Panc1 (cell line): ENCODE data around the gene SH3PXD2A. TPM values are rescaled to one million over a fixed set of nuclear protein-coding genes. Genes with fewer than 3 reads are reported as not detected.

Experiments used
- ATAC-seq: fragments of 200-7000 bp; cut with Tn5 transposase; 2 replicates; pipeline ENCODE4 v1.9.1; 2020; ENCODE audit warnings: mild to moderate bottlenecking, moderate library complexity
- BruUV-seq: library from RNA; stranded (reverse); fragments of 400-500 nt; replicated peaks from 2 replicates; lab custom pipeline; 2021; lab: Mats Ljungman, UMichigan
- CTCF ChIA-PET: fragments of 300-600 bp; sonication (Branson Sonifier 250); formaldehyde crosslinking; loops from one replicate; lab custom pipeline; 2022; ENCODE audit warnings: antibody characterized with exemption; lab: Charles Lee
- POLR2A ChIA-PET: fragments of 300-600 bp; sonication (Branson Sonifier 250); formaldehyde crosslinking; loops from one replicate; lab custom pipeline; 2022; ENCODE audit warnings: antibody characterized with exemption; lab: Charles Lee
- DNase-seq: peaks from one replicate; pipeline ENCODE4 v3.0.0-alpha.2; 2010; ENCODE audit warnings: low read depth, low spot score
- H3K27ac ChIP-seq: 2 replicates; pipeline ENCODE4 v1.5.1; 2011; ENCODE audit warnings: mild to moderate bottlenecking, low read length, inconsistent platforms
- H3K27me3 ChIP-seq: fragments of 200-500 bp; sonication (Bioruptor generic); 2 replicates; pipeline ENCODE4 v1.6.0; 2014; ENCODE audit warnings: low read length, inconsistent platforms; ENCODE audit not compliant: control insufficient read depth, insufficient read depth
- H3K36me3 ChIP-seq: fragments of 200-500 bp; sonication (Bioruptor generic); 2 replicates; pipeline ENCODE4 v1.5.1; 2014; ENCODE audit warnings: inconsistent platforms, mild to moderate bottlenecking, low read length, moderate library complexity; ENCODE audit not compliant: control insufficient read depth, insufficient read depth
- H3K4me1 ChIP-seq: 2 replicates; pipeline ENCODE4 v1.5.1; 2011; ENCODE audit warnings: inconsistent platforms, mild to moderate bottlenecking, low read length, moderate library complexity; ENCODE audit not compliant: control insufficient read depth, insufficient read depth
- H3K4me3 ChIP-seq, 2 experiments: 2 replicates each; pipeline ENCODE4 v1.5.1; 2011 to 2012; ENCODE audit warnings: low read depth in 2 of 2, low read length in 2 of 2, mild to moderate bottlenecking in 2 of 2, inconsistent platforms in 1 of 2, moderate library complexity in 1 of 2
- H3K9me3 ChIP-seq: fragments of 200-500 bp; sonication (Bioruptor generic); 2 replicates; pipeline ENCODE4 v1.5.1; 2014; ENCODE audit warnings: low read depth, mild to moderate bottlenecking, inconsistent platforms, low read length, moderate library complexity; ENCODE audit not compliant: control insufficient read depth, insufficient read depth
- POLR2AphosphoS5 ChIP-seq: IDR thresholded peaks from 2 replicates; pipeline ENCODE4 v1.6.1; 2012; ENCODE audit warnings: mild to moderate bottlenecking, low read depth, low read length, moderate library complexity
- SIN3A ChIP-seq: IDR thresholded peaks from 2 replicates; pipeline ENCODE4 v1.6.1; 2012; ENCODE audit warnings: low read depth, mild to moderate bottlenecking, low read length, moderate library complexity, borderline replicate concordance; ENCODE audit not compliant: insufficient read depth
- TCF7L2 ChIP-seq: IDR thresholded peaks from 2 replicates; pipeline ENCODE4 v1.6.1; 2011; ENCODE audit warnings: mild to moderate bottlenecking, low read depth, low read length, inconsistent platforms
- in situ Hi-C: cut with HindIII; loops from 2 replicates; pipeline ENCODE4 v1.10.0; 2016; ENCODE audit warnings: low sequenced_read_pairs, low pct_unique_long_range_greater_than_20kb
- intact Hi-C: fragments of 100-400 bp; cut with micrococcal nuclease; formaldehyde crosslinking; loops from one replicate; pipeline ENCODE4 v1.10.0; 2022; ENCODE audit not compliant: unreplicated experiment
- total RNA-seq: library from RNA; stranded (reverse); gene quantifications from one replicate; pipeline ENCODE4 v1.2.1, GENCODE V29; 2021; ENCODE audit not compliant: unreplicated experiment
- TF ChIP-seq, protein P1 (sequence below): fragments of 450-650 bp; IDR thresholded peaks from 2 replicates; pipeline ENCODE4 v1.5.1; 2017; ENCODE audit warnings: mild to moderate bottlenecking
- TF ChIP-seq, protein P2 (sequence below), 2 experiments: IDR thresholded peaks; 2 replicates each; pipeline ENCODE4 v1.6.1; 2011 to 2012; ENCODE audit warnings: low read depth in 2 of 2, control low read depth in 1 of 2, low read length in 1 of 2, mild to moderate bottlenecking in 1 of 2, moderate library complexity in 1 of 2; ENCODE audit not compliant: insufficient read depth in 1 of 2

Gene SH3PXD2A
- total RNA-seq, 1 experiment from 2014 or later: 5.7 TPM

DNA sequence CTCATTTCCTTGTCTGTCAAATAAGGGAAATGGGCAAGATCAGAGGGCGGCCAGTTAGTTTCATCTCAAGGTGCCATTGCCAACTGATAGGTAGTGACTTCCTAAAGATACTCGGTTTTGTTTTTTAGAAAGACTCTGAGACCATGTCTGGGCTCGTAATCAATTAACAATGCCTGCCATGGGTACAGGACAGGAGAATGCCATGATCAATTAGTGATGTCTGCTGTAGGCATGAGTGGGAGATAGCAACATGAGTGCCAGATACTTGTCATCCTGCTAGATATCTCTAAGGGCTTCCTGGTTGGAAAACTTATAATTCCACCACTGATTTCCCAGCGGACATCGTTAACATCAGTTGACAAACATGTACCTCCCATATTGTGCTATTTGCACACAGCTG is 64.8 kb downstream of the SH3PXD2A start:
- DNase-seq (no peak), ATAC-seq (no peak)
- POLR2A ChIA-PET: no interaction called here
- Histone ChIP-seq H3K9me3 (no peaks in the 10 kb centered on the region), H3K4me3 (no peak overlapping the region), H3K27me3 (no peaks in the 10 kb centered on the region), H3K4me1 (peaks cover 7% of the 10 kb centered on the region), H3K36me3 (no peaks in the 10 kb centered on the region), H3K27ac (no peak overlapping the region)
- no TSS peak for BruUV-seq
- no peak for TF ChIP-seq POLR2AphosphoS5
- no peak for TF ChIP-seq SIN3A
- no peak for TF ChIP-seq TCF7L2
- TF ChIP-seq, protein P1, sequence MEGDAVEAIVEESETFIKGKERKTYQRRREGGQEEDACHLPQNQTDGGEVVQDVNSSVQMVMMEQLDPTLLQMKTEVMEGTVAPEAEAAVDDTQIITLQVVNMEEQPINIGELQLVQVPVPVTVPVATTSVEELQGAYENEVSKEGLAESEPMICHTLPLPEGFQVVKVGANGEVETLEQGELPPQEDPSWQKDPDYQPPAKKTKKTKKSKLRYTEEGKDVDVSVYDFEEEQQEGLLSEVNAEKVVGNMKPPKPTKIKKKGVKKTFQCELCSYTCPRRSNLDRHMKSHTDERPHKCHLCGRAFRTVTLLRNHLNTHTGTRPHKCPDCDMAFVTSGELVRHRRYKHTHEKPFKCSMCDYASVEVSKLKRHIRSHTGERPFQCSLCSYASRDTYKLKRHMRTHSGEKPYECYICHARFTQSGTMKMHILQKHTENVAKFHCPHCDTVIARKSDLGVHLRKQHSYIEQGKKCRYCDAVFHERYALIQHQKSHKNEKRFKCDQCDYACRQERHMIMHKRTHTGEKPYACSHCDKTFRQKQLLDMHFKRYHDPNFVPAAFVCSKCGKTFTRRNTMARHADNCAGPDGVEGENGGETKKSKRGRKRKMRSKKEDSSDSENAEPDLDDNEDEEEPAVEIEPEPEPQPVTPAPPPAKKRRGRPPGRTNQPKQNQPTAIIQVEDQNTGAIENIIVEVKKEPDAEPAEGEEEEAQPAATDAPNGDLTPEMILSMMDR: no peak
- TF ChIP-seq, protein P2, sequence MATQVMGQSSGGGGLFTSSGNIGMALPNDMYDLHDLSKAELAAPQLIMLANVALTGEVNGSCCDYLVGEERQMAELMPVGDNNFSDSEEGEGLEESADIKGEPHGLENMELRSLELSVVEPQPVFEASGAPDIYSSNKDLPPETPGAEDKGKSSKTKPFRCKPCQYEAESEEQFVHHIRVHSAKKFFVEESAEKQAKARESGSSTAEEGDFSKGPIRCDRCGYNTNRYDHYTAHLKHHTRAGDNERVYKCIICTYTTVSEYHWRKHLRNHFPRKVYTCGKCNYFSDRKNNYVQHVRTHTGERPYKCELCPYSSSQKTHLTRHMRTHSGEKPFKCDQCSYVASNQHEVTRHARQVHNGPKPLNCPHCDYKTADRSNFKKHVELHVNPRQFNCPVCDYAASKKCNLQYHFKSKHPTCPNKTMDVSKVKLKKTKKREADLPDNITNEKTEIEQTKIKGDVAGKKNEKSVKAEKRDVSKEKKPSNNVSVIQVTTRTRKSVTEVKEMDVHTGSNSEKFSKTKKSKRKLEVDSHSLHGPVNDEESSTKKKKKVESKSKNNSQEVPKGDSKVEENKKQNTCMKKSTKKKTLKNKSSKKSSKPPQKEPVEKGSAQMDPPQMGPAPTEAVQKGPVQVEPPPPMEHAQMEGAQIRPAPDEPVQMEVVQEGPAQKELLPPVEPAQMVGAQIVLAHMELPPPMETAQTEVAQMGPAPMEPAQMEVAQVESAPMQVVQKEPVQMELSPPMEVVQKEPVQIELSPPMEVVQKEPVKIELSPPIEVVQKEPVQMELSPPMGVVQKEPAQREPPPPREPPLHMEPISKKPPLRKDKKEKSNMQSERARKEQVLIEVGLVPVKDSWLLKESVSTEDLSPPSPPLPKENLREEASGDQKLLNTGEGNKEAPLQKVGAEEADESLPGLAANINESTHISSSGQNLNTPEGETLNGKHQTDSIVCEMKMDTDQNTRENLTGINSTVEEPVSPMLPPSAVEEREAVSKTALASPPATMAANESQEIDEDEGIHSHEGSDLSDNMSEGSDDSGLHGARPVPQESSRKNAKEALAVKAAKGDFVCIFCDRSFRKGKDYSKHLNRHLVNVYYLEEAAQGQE (IDR thresholded peaks at IDR 0.05; ENCODE audit: insufficient read depth in 1 of 2, low read depth in 2 of 2, low read length in 1 of 2): no peak
- in situ Hi-C loops (no loop called here), intact Hi-C loops (no loop called here)
- CTCF ChIA-PET: interaction anchor here (0.7 kb wide), 1 partner anchor 82 kb away, joined by 4 read pairs; no protein-coding TSS in a partner anchor

DNA sequence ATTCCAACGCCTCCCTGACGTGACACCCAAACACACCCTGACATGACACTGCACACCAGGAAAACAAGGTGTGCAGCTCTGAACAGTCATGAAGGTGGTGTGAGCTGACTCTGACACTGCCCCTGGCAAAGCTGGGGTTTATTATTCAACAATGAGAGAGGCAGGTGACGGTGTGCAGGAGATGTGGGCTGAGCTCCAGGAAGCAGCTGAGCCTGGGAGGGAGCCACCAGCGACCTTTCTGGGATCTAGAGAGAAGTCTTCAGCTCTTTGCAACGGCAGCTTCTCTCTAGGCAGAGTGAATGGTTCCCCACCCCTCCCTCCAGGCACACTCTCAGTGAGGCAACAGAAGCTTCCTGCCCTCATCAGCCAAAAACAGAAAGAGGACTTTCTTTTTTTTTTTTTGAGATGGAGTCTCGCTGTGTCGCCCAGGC is 65.6 kb downstream of the SH3PXD2A start:
- POLR2A ChIA-PET: interaction anchor here (0.5 kb wide), 1 partner anchor 25 kb away, joined by 3 read pairs; no protein-coding TSS in a partner anchor
- CTCF ChIA-PET: interaction anchor here (0.7 kb wide), 2 partner anchors 67 to 82 kb away, joined by 3 to 4 read pairs; no protein-coding TSS in a partner anchor
- ATAC-seq (no peak; the same call in 1 of the 2 replicates), DNase-seq (no peak)
- no TSS peak for BruUV-seq
- TF ChIP-seq, protein P2 (IDR thresholded peaks at IDR 0.05; ENCODE audit: insufficient read depth in 1 of 2, low read depth in 2 of 2, low read length in 1 of 2): no peak
- TF ChIP-seq, protein P1: no peak
- TF ChIP-seq POLR2AphosphoS5: no peak
- no peak for TF ChIP-seq SIN3A
- no peak for TF ChIP-seq TCF7L2
- Histone ChIP-seq H3K27ac (no peak overlapping the region), H3K4me1 (peaks cover 11% of the 10 kb centered on the region), H3K4me3 (no peak overlapping the region), H3K9me3 (no peaks in the 10 kb centered on the region), H3K27me3 (no peaks in the 10 kb centered on the region), H3K36me3 (no peaks in the 10 kb centered on the region)
- intact Hi-C loops (no loop called here), in situ Hi-C loops (no loop called here)
